ENCODE measurements around the gene CHTF18.

Gene CHTF18

DNA sequence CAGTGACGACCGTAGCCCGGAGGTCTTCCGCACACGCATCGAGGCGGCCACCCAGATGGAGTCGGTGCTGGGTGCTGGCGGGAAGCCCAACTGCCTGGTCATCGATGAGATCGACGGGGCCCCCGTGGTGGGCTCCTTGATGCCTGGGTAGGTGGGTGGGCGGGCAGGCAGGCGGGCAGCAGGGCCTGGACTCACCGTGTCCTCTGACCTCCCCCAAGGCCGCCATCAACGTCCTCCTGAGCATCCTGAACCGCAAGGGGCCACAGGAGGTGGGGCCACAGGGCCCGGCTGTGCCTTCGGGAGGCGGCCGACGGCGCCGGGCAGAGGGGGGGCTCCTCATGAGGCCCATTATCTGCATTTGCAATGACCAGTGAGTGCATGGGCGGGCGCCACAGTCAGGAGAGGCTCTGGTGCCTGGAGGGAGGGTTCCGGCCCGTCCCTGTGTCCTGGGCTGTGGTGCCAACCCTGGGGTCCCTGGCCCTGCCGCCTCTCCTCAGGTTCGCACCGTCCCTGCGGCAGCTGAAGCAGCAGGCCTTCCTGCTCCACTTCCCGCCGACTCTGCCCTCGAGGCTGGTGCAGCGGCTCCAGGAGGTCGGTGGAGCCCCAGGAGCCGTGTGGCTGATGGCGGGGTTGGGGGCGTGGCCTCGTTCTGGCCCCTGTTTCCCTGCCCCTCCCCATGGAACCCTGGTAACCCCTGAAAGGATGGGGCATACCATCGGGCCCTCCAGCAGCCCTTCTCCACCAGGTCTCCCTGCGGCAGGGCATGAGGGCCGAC is 4.0 kb downstream of the CHTF18 start:
- DNase-seq (ENCODE audit: extremely low read depth, low read depth): no peak
- TF ChIP-seq, protein P1, sequence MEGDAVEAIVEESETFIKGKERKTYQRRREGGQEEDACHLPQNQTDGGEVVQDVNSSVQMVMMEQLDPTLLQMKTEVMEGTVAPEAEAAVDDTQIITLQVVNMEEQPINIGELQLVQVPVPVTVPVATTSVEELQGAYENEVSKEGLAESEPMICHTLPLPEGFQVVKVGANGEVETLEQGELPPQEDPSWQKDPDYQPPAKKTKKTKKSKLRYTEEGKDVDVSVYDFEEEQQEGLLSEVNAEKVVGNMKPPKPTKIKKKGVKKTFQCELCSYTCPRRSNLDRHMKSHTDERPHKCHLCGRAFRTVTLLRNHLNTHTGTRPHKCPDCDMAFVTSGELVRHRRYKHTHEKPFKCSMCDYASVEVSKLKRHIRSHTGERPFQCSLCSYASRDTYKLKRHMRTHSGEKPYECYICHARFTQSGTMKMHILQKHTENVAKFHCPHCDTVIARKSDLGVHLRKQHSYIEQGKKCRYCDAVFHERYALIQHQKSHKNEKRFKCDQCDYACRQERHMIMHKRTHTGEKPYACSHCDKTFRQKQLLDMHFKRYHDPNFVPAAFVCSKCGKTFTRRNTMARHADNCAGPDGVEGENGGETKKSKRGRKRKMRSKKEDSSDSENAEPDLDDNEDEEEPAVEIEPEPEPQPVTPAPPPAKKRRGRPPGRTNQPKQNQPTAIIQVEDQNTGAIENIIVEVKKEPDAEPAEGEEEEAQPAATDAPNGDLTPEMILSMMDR (IDR thresholded peaks at IDR 0.05; ENCODE audit: low read depth, low read length): no peak

DNA sequence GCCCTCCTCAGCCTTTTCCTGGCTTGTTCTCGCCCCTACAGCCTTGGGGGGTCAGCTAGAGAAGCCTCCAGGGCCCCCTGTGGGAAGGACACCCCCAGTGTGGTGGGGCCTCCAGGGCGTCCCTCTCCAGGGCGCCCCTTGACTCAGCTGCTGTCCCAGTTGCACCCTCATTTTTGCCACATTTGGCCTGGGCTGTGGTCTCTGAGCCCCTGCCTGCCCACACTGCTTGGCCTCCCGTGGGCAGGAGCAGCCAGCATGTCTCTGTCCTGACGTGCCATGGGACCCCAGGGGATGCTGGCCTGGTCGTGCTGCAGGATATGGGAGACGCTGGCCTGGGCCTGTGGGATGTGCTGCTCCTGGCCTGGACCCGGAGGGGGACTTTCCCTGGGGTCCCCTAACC is 5.0 kb downstream of the CHTF18 start:
- DNase-seq (ENCODE audit: extremely low read depth, low read depth): no peak
- TF ChIP-seq, protein P1 (IDR thresholded peaks at IDR 0.05; ENCODE audit: low read depth, low read length): no peak

DNA sequence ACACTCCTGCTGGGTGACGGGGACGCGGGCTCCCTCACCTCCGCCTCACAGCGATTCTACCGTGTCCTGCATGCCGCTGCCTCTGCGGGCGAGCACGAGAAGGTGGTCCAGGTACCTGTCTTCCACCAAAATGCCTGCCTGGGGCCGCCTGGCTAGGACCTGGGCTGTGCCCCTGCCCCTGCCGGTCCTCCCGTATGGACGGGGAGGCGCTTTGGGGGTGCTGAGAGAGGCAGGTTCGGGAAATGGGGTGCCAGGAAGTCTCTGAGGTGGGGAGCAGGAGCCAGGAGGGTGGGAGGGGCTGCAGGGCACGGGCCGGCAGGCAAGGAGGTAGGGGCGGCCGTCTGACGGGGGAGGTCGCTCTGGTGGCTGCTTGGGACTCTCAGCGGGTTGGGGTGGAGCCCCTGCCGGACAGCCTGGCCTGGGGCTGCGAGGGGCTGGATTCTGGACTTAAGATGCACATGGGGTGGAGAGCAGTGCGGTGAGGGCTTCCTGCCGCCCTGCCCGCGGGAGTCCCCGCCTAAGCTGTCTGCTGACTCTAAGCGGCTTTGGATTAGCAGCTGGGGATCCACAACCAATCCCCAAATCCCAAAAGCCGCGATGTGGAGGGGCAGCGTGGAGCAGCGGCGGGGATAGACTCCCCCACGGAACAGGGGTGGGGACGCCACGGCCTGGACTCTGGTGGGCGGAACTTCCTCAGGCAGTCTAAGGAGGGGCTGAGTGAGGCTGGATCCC is 5.8 kb downstream of the CHTF18 start:
- TF ChIP-seq, protein P1 (IDR thresholded peaks at IDR 0.05; ENCODE audit: low read depth, low read length): no peak
- no peak for DNase-seq (ENCODE audit: extremely low read depth, low read depth)

DNA sequence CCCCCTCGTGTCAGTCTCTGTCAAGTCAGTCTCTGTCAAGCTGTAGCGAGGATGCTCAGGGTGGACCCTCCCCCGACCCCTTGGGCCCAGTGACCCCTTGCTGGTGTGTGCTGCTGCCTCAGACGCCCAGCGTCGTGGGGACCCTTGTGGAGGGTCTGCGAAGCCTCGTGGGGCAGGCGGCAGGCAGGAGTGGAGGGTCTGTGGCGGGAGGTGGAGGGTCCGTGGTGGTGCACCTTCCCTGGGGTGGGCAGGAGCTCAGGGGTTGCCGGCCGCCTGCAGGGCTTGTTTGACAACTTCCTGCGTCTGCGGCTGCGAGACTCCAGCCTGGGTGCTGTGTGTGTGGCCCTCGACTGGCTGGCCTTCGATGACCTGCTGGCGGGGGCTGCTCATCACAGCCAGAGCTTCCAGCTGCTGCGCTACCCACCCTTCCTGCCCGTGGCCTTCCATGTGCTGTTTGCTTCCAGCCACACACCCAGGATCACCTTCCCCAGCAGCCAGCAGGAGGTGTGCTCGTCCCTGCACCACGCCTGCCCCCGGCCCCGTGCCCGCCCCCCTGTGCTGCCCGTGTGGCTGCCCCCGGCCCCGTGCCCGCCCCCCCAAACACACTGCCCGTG is 6.5 kb downstream of the CHTF18 start:
- TF ChIP-seq, protein P1 (IDR thresholded peaks at IDR 0.05; ENCODE audit: low read depth, low read length): no peak

DNA sequence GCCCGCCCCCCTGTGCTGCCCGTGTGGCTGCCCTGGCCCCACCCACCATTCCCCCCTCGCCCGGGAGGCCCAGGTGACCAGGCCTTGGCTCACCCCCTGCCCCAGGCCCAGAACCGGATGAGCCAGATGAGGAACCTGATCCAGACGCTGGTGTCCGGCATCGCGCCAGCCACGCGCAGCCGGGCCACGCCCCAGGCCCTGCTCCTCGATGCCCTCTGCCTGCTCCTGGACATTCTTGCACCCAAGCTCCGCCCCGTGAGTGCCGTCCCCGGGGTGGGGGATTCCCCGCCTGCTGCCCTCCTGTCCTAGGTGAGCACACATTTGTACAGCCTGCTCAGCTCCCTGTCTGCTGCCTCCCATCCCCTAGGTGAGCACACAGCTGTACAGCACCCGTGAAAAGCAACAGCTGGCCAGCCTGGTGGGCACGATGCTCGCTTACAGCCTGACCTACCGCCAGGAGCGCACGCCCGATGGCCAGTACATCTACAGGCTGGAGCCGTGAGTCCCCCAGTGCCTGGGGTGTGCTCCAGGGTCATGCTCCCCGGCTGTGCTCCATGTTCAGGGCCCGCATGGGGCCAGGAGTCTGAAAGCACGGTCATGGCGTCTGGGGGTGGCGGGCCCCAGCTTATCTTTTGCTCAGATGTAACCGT is 7.3 kb downstream of the CHTF18 start:
- DNase-seq (ENCODE audit: extremely low read depth, low read depth): no peak

More for the DNA sequence above, 6.5 kb downstream of the CHTF18 start:
- DNase-seq (ENCODE audit: extremely low read depth, low read depth): no peak

DNA sequence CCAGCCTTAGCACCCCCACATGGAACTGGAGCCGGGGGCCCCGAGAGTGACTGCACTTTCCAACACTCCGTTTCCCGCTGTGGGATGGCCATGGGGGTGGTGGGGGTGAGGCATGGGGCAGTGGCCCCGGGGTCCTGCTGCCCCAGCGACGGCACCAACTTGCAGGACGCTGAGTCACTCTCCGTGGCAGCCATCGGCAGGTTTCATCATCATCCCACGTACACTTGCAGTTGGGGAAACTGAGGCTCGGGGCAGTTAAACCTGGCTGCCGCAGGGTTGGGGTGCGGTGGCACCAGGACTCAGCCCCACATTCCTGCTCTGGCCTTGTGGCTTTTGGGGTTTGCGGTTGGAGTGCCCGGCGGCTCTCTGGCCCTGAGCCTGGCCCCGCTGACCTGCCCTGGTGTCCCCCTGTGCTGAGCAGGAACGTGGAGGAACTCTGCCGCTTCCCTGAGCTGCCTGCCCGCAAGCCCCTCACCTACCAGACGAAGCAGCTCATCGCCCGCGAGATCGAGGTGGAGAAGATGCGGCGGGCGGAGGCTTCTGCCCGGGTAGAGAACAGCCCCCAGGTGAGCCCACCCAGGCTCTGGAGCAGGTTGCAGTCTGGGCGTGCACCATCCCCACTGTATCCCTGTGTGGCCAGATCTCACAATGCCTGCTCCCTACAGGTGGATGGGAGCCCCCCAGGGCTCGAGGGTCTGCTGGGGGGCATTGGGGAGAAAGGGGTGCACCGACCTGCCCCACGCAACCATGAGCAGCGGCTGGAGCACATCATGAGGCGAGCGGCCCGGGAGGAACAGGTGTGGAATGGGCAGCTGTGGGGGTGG is 8.1 kb downstream of the CHTF18 start:
- TF ChIP-seq, protein P1 (IDR thresholded peaks at IDR 0.05; ENCODE audit: low read depth, low read length): no peak
- no peak for DNase-seq (ENCODE audit: extremely low read depth, low read depth)

More for the DNA sequence above, 7.3 kb downstream of the CHTF18 start:
- TF ChIP-seq, protein P1 (IDR thresholded peaks at IDR 0.05; ENCODE audit: low read depth, low read length): no peak
